Endothelial cell (in vitro differentiated cells): ENCODE results near the gene KRTAP12-2. TPM values are rescaled to one million over a fixed set of nuclear protein-coding genes. Genes with fewer than 3 reads are reported as not detected.
"Not testable (repeated sequence)": the region's sequence is repeated elsewhere in the genome, so short reads cannot be mapped to it uniquely, and the experiment has no call there.

ENCODE experiments used
- DNase-seq: peaks from one replicate; pipeline ENCODE4 v3.0.0; 2021; ENCODE audit warnings: low spot score
- H3K27ac Mint-ChIP-seq: one replicate; pipeline ENCODE4 v1.8.0; 2021; ENCODE audit warnings: mixed read lengths, inconsistent platforms; ENCODE audit not compliant: unreplicated experiment
- H3K27me3 Mint-ChIP-seq: one replicate; pipeline ENCODE4 v1.8.0; 2021; ENCODE audit warnings: mild to moderate bottlenecking, moderate library complexity, mixed read lengths, inconsistent platforms; ENCODE audit not compliant: unreplicated experiment
- H3K36me3 Mint-ChIP-seq: one replicate; pipeline ENCODE4 v1.8.0; 2021; ENCODE audit warnings: mild to moderate bottlenecking, low read depth, mixed read lengths, inconsistent platforms; ENCODE audit not compliant: unreplicated experiment
- H3K4me1 Mint-ChIP-seq: one replicate; pipeline ENCODE4 v1.8.0; 2021; ENCODE audit warnings: mild to moderate bottlenecking, mixed read lengths, inconsistent platforms; ENCODE audit not compliant: unreplicated experiment
- H3K4me3 Mint-ChIP-seq: one replicate; pipeline ENCODE4 v1.8.0; 2021; ENCODE audit warnings: mild to moderate bottlenecking, mixed read lengths, inconsistent platforms; ENCODE audit not compliant: unreplicated experiment
- H3K9me3 Mint-ChIP-seq: one replicate; pipeline ENCODE4 v1.8.0; 2021; ENCODE audit warnings: mixed read lengths, inconsistent platforms; ENCODE audit not compliant: unreplicated experiment
- CTCF ChIP-seq: fragments of 200-600 bp; sonication (generic); IDR thresholded peaks from one replicate; pipeline ENCODE4 v1.5.0; 2021; ENCODE audit warnings: antibody characterized with exemption; ENCODE audit not compliant: unreplicated experiment
- total RNA-seq: library from RNA; stranded (reverse); fragmentation: NEBNext Ultra II Directional; extraction: Animal tissue kit (Norgen Biotek cat#: 25700); gene quantifications from one replicate; pipeline ENCODE4 v1.2.1, GENCODE V29; 2021; ENCODE audit not compliant: unreplicated experiment

KRTAP12-2 gene
- total RNA-seq, 1 donor from 2014 or later, result not detected

DNA sequence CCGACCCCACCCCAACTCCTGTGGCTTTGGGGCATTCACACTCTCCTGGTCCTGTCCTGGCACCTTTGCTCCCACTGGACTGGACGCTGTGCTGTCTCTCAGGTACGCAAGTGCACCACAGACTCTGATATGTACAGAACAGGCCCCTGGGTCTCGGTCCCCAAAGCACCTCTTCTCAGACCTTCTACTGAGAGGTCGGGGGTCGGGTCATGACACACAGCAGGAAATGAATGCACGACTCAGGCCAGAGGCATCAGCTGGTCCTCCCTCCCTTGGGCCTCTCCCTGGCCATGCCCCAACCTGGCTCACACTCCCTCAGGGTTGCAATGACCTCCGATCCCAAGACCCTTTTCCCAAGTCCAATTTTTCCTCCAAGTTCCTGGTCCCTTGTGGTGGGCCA is 28.5 kb upstream of the KRTAP12-2 start:
- TF ChIP-seq CTCF, result no peak
- Mint-ChIP-seq H3K4me1 (peaks cover 2% of the 10 kb centered on the region), H3K4me3 (no peak overlapping the region), H3K27me3 (peaks cover 7% of the 10 kb centered on the region), H3K36me3 (no peaks in the 10 kb centered on the region), H3K9me3 (no peaks in the 10 kb centered on the region), H3K27ac (no peak overlapping the region)
- DNase-seq, result no peak

GRCh38 chr21:44694776-44695175 is 28.0 kb upstream of the KRTAP12-2 start:
- no peak for DNase-seq
- no peak overlapping the region for H3K27ac Mint-ChIP-seq
- peaks cover 2% of the 10 kb centered on the region for H3K4me1 Mint-ChIP-seq
- H3K4me3 Mint-ChIP-seq, result no peak overlapping the region
- peaks cover 7% of the 10 kb centered on the region for H3K27me3 Mint-ChIP-seq
- no peak for TF ChIP-seq CTCF
- no peaks in the 10 kb centered on the region for H3K9me3 Mint-ChIP-seq
- no peaks in the 10 kb centered on the region for H3K36me3 Mint-ChIP-seq

DNA sequence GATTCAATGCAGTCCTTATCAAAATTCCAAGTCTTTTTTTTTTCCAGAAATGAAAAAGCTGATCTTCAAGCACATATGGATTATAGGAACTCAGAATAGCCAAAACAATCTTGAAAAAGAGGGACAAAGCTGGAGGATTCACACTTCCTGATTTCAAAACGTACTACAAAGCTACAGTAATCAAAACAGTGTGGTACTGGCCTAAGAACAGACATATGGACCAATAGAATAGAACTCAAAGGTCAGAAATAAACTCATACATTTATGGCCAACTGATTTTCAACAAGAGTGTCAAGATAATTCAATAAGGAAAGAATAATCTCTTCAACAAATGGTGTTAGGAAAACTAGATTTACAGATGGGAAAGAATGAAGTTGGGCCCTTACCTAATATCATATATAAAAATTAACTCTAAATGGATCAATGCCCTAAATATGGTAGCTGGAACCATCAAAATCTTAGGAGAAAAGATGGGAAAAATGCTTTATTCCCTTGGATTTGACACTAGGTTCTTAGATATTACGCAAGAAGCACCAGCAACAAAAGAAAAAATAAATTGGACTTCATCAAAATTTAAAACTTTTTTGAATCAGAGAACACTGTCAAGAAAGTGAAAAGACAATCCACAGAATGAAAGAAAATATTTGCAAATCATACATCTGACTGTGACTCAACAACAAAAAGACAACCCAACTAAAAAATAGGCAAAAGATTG is 26.2 kb upstream of the KRTAP12-2 start:
- no peak for DNase-seq
- H3K27me3 Mint-ChIP-seq, result peaks cover 8% of the 10 kb centered on the region
- no peaks in the 10 kb centered on the region for H3K4me1 Mint-ChIP-seq
- no peak overlapping the region for H3K4me3 Mint-ChIP-seq
- H3K27ac Mint-ChIP-seq, result no peak overlapping the region
- no peaks in the 10 kb centered on the region for H3K36me3 Mint-ChIP-seq
- no peaks in the 10 kb centered on the region for H3K9me3 Mint-ChIP-seq
- TF ChIP-seq CTCF, result no peak

- Mint-ChIP-seq H3K36me3 (no peaks in the 10 kb centered on the region), H3K9me3 (no peaks in the 10 kb centered on the region), H3K4me1 (peaks cover 2% of the 10 kb centered on the region), H3K27ac (no peak overlapping the region), H3K4me3 (no peak overlapping the region), H3K27me3 (peaks cover 8% of the 10 kb centered on the region)
- DNase-seq, result no peak
- no peak for TF ChIP-seq CTCF
Measured at GRCh38 chr21:44691686-44692085, 25.0 kb upstream of the KRTAP12-2 start.

DNA sequence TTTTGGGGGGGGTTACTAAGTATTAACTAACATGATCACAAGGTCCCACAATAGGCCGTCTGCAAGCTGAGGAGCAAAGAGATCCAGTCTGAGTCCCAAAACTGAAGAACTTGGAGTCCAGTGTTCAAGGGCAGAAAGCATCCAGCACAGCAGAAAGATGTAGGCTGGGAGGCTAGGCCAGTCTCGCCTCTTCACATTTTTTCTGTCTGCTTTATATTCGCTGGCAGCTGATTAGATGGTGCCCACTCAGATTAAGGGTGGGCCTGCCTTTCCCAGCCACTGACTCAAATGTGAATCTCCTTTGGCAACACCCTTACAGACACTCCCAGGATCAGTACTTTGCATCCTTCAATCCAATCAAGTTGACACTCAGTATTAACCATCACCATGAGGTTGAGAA is 23.0 kb upstream of the KRTAP12-2 start:
- H3K27me3 Mint-ChIP-seq, H3K4me3 Mint-ChIP-seq, H3K4me1 Mint-ChIP-seq, H3K27ac Mint-ChIP-seq, H3K9me3 Mint-ChIP-seq, DNase-seq, H3K36me3 Mint-ChIP-seq: not testable (repeated sequence)
